K562 (cell line): Measurements from ENCODE around the gene CMTM4.

Experiments
- JUND ChIP-seq, 2 experiments: IDR thresholded peaks; 2 replicates in 1 of 2; 3 replicates in 1 of 2; pipeline ENCODE4 v1.6.1; 2011; ENCODE audit warnings: borderline replicate concordance in 2 of 2, low read depth in 2 of 2, low read length in 2 of 2, improper control_type of control experiment in 1 of 2, missing biosample characterization in 1 of 2, missing genetic modification characterization in 1 of 2, missing genetic modification reagents in 1 of 2
- POLR2AphosphoS5 ChIP-seq: IDR thresholded peaks from 2 replicates; pipeline ENCODE4 v1.6.1; 2011; ENCODE audit warnings: mild to moderate bottlenecking, low read depth, low read length, moderate library complexity; ENCODE audit not compliant: control insufficient read depth, insufficient read depth
- TF ChIP-seq, protein P1 (sequence below): fragments of 200-600 bp; sonication (generic); IDR thresholded peaks from one replicate; pipeline ENCODE4 v1.6.1; 2012; ENCODE audit warnings: mild to moderate bottlenecking, low read depth, low read length, inconsistent platforms
- TF ChIP-seq, protein P2 (sequence below): IDR thresholded peaks from 2 replicates; pipeline ENCODE4 v1.6.1; 2016; ENCODE audit warnings: missing genetic modification characterization, missing compliant biosample characterization

- TF ChIP-seq, protein P1, sequence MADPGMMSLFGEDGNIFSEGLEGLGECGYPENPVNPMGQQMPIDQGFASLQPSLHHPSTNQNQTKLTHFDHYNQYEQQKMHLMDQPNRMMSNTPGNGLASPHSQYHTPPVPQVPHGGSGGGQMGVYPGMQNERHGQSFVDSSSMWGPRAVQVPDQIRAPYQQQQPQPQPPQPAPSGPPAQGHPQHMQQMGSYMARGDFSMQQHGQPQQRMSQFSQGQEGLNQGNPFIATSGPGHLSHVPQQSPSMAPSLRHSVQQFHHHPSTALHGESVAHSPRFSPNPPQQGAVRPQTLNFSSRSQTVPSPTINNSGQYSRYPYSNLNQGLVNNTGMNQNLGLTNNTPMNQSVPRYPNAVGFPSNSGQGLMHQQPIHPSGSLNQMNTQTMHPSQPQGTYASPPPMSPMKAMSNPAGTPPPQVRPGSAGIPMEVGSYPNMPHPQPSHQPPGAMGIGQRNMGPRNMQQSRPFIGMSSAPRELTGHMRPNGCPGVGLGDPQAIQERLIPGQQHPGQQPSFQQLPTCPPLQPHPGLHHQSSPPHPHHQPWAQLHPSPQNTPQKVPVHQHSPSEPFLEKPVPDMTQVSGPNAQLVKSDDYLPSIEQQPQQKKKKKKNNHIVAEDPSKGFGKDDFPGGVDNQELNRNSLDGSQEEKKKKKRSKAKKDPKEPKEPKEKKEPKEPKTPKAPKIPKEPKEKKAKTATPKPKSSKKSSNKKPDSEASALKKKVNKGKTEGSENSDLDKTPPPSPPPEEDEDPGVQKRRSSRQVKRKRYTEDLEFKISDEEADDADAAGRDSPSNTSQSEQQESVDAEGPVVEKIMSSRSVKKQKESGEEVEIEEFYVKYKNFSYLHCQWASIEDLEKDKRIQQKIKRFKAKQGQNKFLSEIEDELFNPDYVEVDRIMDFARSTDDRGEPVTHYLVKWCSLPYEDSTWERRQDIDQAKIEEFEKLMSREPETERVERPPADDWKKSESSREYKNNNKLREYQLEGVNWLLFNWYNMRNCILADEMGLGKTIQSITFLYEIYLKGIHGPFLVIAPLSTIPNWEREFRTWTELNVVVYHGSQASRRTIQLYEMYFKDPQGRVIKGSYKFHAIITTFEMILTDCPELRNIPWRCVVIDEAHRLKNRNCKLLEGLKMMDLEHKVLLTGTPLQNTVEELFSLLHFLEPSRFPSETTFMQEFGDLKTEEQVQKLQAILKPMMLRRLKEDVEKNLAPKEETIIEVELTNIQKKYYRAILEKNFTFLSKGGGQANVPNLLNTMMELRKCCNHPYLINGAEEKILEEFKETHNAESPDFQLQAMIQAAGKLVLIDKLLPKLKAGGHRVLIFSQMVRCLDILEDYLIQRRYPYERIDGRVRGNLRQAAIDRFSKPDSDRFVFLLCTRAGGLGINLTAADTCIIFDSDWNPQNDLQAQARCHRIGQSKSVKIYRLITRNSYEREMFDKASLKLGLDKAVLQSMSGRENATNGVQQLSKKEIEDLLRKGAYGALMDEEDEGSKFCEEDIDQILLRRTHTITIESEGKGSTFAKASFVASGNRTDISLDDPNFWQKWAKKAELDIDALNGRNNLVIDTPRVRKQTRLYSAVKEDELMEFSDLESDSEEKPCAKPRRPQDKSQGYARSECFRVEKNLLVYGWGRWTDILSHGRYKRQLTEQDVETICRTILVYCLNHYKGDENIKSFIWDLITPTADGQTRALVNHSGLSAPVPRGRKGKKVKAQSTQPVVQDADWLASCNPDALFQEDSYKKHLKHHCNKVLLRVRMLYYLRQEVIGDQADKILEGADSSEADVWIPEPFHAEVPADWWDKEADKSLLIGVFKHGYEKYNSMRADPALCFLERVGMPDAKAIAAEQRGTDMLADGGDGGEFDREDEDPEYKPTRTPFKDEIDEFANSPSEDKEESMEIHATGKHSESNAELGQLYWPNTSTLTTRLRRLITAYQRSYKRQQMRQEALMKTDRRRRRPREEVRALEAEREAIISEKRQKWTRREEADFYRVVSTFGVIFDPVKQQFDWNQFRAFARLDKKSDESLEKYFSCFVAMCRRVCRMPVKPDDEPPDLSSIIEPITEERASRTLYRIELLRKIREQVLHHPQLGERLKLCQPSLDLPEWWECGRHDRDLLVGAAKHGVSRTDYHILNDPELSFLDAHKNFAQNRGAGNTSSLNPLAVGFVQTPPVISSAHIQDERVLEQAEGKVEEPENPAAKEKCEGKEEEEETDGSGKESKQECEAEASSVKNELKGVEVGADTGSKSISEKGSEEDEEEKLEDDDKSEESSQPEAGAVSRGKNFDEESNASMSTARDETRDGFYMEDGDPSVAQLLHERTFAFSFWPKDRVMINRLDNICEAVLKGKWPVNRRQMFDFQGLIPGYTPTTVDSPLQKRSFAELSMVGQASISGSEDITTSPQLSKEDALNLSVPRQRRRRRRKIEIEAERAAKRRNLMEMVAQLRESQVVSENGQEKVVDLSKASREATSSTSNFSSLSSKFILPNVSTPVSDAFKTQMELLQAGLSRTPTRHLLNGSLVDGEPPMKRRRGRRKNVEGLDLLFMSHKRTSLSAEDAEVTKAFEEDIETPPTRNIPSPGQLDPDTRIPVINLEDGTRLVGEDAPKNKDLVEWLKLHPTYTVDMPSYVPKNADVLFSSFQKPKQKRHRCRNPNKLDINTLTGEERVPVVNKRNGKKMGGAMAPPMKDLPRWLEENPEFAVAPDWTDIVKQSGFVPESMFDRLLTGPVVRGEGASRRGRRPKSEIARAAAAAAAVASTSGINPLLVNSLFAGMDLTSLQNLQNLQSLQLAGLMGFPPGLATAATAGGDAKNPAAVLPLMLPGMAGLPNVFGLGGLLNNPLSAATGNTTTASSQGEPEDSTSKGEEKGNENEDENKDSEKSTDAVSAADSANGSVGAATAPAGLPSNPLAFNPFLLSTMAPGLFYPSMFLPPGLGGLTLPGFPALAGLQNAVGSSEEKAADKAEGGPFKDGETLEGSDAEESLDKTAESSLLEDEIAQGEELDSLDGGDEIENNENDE: no peak
- TF ChIP-seq JUND (IDR thresholded peaks at IDR 0.05; ENCODE audit: borderline replicate concordance, low read depth, low read length) (no peak), JUND (tag; IDR thresholded peaks at IDR 0.05; ENCODE audit: borderline replicate concordance, low read depth, low read length) (no peak), POLR2AphosphoS5 (no peak)
- TF ChIP-seq, protein P2, sequence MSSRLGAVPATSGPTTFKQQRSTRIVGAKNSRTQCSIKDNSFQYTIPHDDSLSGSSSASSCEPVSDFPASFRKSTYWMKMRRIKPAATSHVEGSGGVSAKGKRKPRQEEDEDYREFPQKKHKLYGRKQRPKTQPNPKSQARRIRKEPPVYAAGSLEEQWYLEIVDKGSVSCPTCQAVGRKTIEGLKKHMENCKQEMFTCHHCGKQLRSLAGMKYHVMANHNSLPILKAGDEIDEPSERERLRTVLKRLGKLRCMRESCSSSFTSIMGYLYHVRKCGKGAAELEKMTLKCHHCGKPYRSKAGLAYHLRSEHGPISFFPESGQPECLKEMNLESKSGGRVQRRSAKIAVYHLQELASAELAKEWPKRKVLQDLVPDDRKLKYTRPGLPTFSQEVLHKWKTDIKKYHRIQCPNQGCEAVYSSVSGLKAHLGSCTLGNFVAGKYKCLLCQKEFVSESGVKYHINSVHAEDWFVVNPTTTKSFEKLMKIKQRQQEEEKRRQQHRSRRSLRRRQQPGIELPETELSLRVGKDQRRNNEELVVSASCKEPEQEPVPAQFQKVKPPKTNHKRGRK: no peak
Observed at GRCh38 chr16:66667944-66668343, 28.6 kb downstream of the CMTM4 start.
